GM12878 (cell line): ENCODE results near the gene LIN54. TPM values are rescaled to one million over a fixed set of nuclear protein-coding genes. Genes with fewer than 3 reads are reported as not detected.

Experiments used
- ATAC-seq: fragments of 200-7000 bp; cut with Tn5 transposase; 3 replicates; pipeline ENCODE4 v1.9.1; 2020; ENCODE audit warnings: mild to moderate bottlenecking, moderate library complexity
- BruUV-seq: library from RNA; stranded (reverse); fragments of 400-500 nt; replicated peaks from 2 replicates; lab custom pipeline; 2021; lab: Mats Ljungman, UMichigan
- CTCF ChIA-PET: fragments of 300-600 bp; sonication (Branson Sonifier 250); formaldehyde crosslinking; extraction: SDS; loops from one replicate; lab custom pipeline; 2021; ENCODE audit warnings: inconsistent platforms; lab: Yijun Ruan, JAX
- POLR2A ChIA-PET: fragments of 350-600 bp; formaldehyde crosslinking; extraction: SDS; loops from one replicate; lab custom pipeline; 2021; ENCODE audit warnings: inconsistent platforms; lab: Charles Lee
- RAD21 ChIA-PET: fragments of 300-600 bp; sonication (Branson Sonifier 250); formaldehyde crosslinking; loops from one replicate; lab custom pipeline; 2023; ENCODE audit warnings: antibody characterized with exemption; ENCODE audit not compliant: unreplicated experiment; lab: Charles Lee
- SMC1A ChIA-PET: fragments of 300-600 bp; sonication (Branson Sonifier 250); formaldehyde crosslinking; loops from one replicate; lab custom pipeline; 2023; ENCODE audit not compliant: unreplicated experiment, uncharacterized antibody; lab: Charles Lee
- DNase-seq: peaks from one replicate; pipeline ENCODE4 v3.0.0-alpha.2; 2011; ENCODE audit warnings: low read depth, low spot score
- FAIRE-seq: peaks from 3 replicates; lab custom pipeline; 2011; peaks lifted over from hg19 to GRCh38; lab: Jason Lieb, UNC
- H2AFZ ChIP-seq: 2 replicates; pipeline ENCODE4 v1.6.0; 2011; ENCODE audit warnings: low read depth, low read length, control low read depth; ENCODE audit not compliant: control insufficient read depth
- H3K27ac ChIP-seq: 2 replicates; pipeline ENCODE4 v1.5.1; 2011; ENCODE audit warnings: control low read depth; ENCODE audit not compliant: control insufficient read depth, insufficient read depth
- H3K27me3 ChIP-seq, 2 experiments: replicated peaks in 1 of 2; 2 replicates each; pipeline versions ENCODE4 v1.6.0 to v1.6.1; 2011; ENCODE audit warnings: low read length in 1 of 2; ENCODE audit not compliant: control insufficient read depth in 2 of 2, insufficient read depth in 2 of 2
- H3K36me3 ChIP-seq, 2 experiments: 2 replicates each; pipeline ENCODE4 v1.5.1; 2011; ENCODE audit warnings: low read length in 1 of 2; ENCODE audit not compliant: control insufficient read depth in 2 of 2, insufficient read depth in 2 of 2
- H3K4me1 ChIP-seq: 2 replicates; pipeline ENCODE4 v1.6.1; 2011; ENCODE audit warnings: mild to moderate bottlenecking, low read length, moderate library complexity, mixed read lengths; ENCODE audit not compliant: control insufficient read depth, insufficient read depth
- H3K4me2 ChIP-seq: 2 replicates; pipeline ENCODE4 v1.6.0; 2011; ENCODE audit warnings: control low read depth; ENCODE audit not compliant: control insufficient read depth, insufficient read depth
- H3K4me3 ChIP-seq: fragments of 200-600 bp; sonication (generic); 2 replicates; pipeline ENCODE4 v1.5.1; 2016
- H3K79me2 ChIP-seq: 2 replicates; pipeline ENCODE4 v1.6.0; 2011; ENCODE audit warnings: low read length; ENCODE audit not compliant: control insufficient read depth, insufficient read depth
- H3K9ac ChIP-seq: 2 replicates; pipeline ENCODE4 v1.8.0; 2011; ENCODE audit warnings: low read length, control low read depth, mixed read lengths; ENCODE audit not compliant: control insufficient read depth, insufficient read depth
- H3K9me3 ChIP-seq: replicated peaks from 3 replicates; pipeline ENCODE4 v1.5.1; 2011; ENCODE audit warnings: mild to moderate bottlenecking, low read length; ENCODE audit not compliant: control insufficient read depth, insufficient read depth
- H4K20me1 ChIP-seq: 2 replicates; pipeline ENCODE4 v1.6.0; 2011; ENCODE audit not compliant: control insufficient read depth, insufficient read depth
- BCL11A ChIP-seq: IDR thresholded peaks from 2 replicates; pipeline ENCODE4 v1.6.1; 2011; ENCODE audit warnings: low read depth, low read length
- CBX5 ChIP-seq: sonication (generic); IDR thresholded peaks from 2 replicates; pipeline ENCODE4 v1.6.1; 2016; ENCODE audit warnings: low read depth, moderate library complexity, mild to moderate bottlenecking, inconsistent platforms
- E2F4 ChIP-seq: IDR thresholded peaks from 2 replicates; pipeline ENCODE4 v1.6.1; 2012; ENCODE audit warnings: low read depth, low read length, improper control_type of control experiment
- HCFC1 ChIP-seq: fragments of 150-350 bp; IDR thresholded peaks from 2 replicates; pipeline ENCODE4 v1.6.1; 2014; ENCODE audit warnings: low read length
- KLF5 ChIP-seq: fragments of 450-650 bp; IDR thresholded peaks from 2 replicates; pipeline ENCODE4 v1.6.1; 2014; ENCODE audit warnings: mild to moderate bottlenecking; ENCODE audit not compliant: partially characterized antibody
- NFXL1 ChIP-seq: fragments of 450-650 bp; IDR thresholded peaks from 2 replicates; pipeline ENCODE4 v1.6.1; 2017; ENCODE audit warnings: antibody characterized with exemption, mild to moderate bottlenecking, borderline replicate concordance
- NFYA ChIP-seq: IDR thresholded peaks from 2 replicates; pipeline ENCODE4 v1.6.1; 2011; ENCODE audit warnings: low read depth, mild to moderate bottlenecking, low read length, improper control_type of control experiment, borderline replicate concordance
- RFX5 ChIP-seq: IDR thresholded peaks from 2 replicates; pipeline ENCODE4 v1.6.1; 2011; ENCODE audit warnings: low read depth, low read length, improper control_type of control experiment
- SIN3A ChIP-seq: IDR thresholded peaks from 2 replicates; pipeline ENCODE4 v1.6.1; 2012; ENCODE audit warnings: low read depth, low read length, improper control_type of control experiment
- TAF1 ChIP-seq: IDR thresholded peaks from 2 replicates; pipeline ENCODE4 v1.6.1; 2011; ENCODE audit warnings: mild to moderate bottlenecking, low read depth, low read length, borderline replicate concordance
- TCF3 ChIP-seq: IDR thresholded peaks from 2 replicates; pipeline ENCODE4 v1.6.1; 2012; ENCODE audit warnings: low read depth, mild to moderate bottlenecking, low read length, borderline replicate concordance; ENCODE audit not compliant: insufficient read depth
- YBX1 ChIP-seq: fragments of 450-650 bp; IDR thresholded peaks from 2 replicates; pipeline ENCODE4 v1.6.1; 2016; ENCODE audit warnings: antibody characterized with exemption
- ZBTB11 ChIP-seq: fragments of 450-650 bp; formaldehyde crosslinking; IDR thresholded peaks from 2 replicates; pipeline ENCODE4 v1.5.0; 2022; ENCODE audit warnings: mild to moderate bottlenecking, missing genetic modification characterization
- ZNF217 ChIP-seq: fragments of 450-650 bp; IDR thresholded peaks from 2 replicates; pipeline ENCODE4 v1.6.1; 2017; ENCODE audit warnings: antibody characterized with exemption, mild to moderate bottlenecking
- ZNF384 ChIP-seq: IDR thresholded peaks from 2 replicates; pipeline ENCODE4 v1.6.1; 2012; ENCODE audit warnings: low read depth, mild to moderate bottlenecking, low read length, improper control_type of control experiment, borderline replicate concordance
- WGBS: methylation state at CpG from one replicate; pipeline ENCODE4 v1.1.6; 2016; ENCODE audit warnings: low lambda C conversion rate; ENCODE audit not compliant: insufficient replicate concordance, insufficient coverage; ENCODE audit errors: missing lambda C conversion rate; 5-methylcytosine and 5-hydroxymethylcytosine counted together
- in situ Hi-C: fragments of 300-500 bp; cut with MboI; formaldehyde crosslinking; loops from 9 replicates; pipeline ENCODE4 v1.14.3; 2018; ENCODE audit warnings: mixed read lengths
- intact Hi-C: fragments of 100-400 bp; cut with micrococcal nuclease; formaldehyde crosslinking; loops from one replicate; pipeline ENCODE4 v1.14.2; 2022; ENCODE audit not compliant: unreplicated experiment
- polyA plus RNA-seq, 11 experiments: library from polyadenylated mRNA; depleted of rRNA in 4 of 11; unstranded in 6 of 11; stranded (reverse) in 5 of 11; fragments of >200 nt; fragmentation: Nextera tagmentation in 4 of 11; fragmentation: Illumina TruSeq in 1 of 11; extraction: Ambion mirVana in 4 of 11; extraction: Trizol in 1 of 11; gene quantifications; 1 replicate in 1 of 11; 2 replicates in 10 of 11; pipeline versions ENCODE4 v1.2.1 to v1.2.3, GENCODE V29; 2011 to 2016; ENCODE audit warnings: inconsistent platforms in 2 of 11, missing spikeins in 2 of 11, low read depth in 1 of 11
- total RNA-seq, 4 experiments: library from RNA; depleted of rRNA in 3 of 4; stranded (reverse); fragments of >200 nt in 3 of 4; fragmentation: Illumina TruSeq in 1 of 4; extraction: Trizol in 1 of 4; gene quantifications; 2 replicates each; pipeline versions ENCODE4 v1.2.1 to v1.2.3, GENCODE V29; 2013 to 2021

The LIN54 gene
- total and polyA plus RNA-seq, 10 of the 15 experiments (the other 5 are each of a cell fraction or from before 2014, with no cell fraction given): 1.5 to 20.4 (median 12.2) TPM

GRCh38 chr4:82930848-82931755 is 79.5 kb downstream of the LIN54 start:
- WGBS: 56% methylated on average over 5 of the region's 5 CpGs
- no peaks in the 10 kb centered on the region for H4K20me1 ChIP-seq
- H3K4me2 ChIP-seq: no peak overlapping the region
- ChIA-PET POLR2A (interaction anchor here (0.9 kb wide), 1 partner anchor 36 kb away, joined by 3 read pairs; no protein-coding TSS in a partner anchor), CTCF (interaction anchor here (1.3 kb wide), 1 partner anchor 34 kb away, joined by 3 read pairs; no protein-coding TSS in a partner anchor), RAD21 (no interaction called here), SMC1A (no interaction called here)
- H3K9ac ChIP-seq: no peak overlapping the region
- H3K27me3 ChIP-seq: no peaks in the 10 kb centered on the region
- intact Hi-C loops: no loop called here
- no peak for ATAC-seq
- in situ Hi-C loops: no loop called here
- H3K4me1 ChIP-seq: no peaks in the 10 kb centered on the region
- TF ChIP-seq RFX5 (no peak), BCL11A (no peak), CBX5 (no peak), NFXL1 (no peak), ZNF384 (no peak), HCFC1 (no peak), NFYA (no peak), SIN3A (no peak), ZNF217 (no peak), ZBTB11 (CRISPR knock-in tag) (no peak), KLF5 (no peak), E2F4 (no peak), TAF1 (no peak), TCF3 (no peak), YBX1 (no peak)
- peak; percentile 86 for FAIRE-seq
- no peak overlapping the region for H3K27ac ChIP-seq
- no peak for DNase-seq
- H3K36me3 ChIP-seq: no peaks in the 10 kb centered on the region; a peak in 2 of 4 replicates
- no peaks in the 10 kb centered on the region for H3K79me2 ChIP-seq
- H3K9me3 ChIP-seq: no peaks in the 10 kb centered on the region
- H2AFZ ChIP-seq: no peak overlapping the region
- no peak overlapping the region for H3K4me3 ChIP-seq
- BruUV-seq: no TSS peak
